ENCODE measurements around the gene RXRA.

RXRA gene

DNA sequence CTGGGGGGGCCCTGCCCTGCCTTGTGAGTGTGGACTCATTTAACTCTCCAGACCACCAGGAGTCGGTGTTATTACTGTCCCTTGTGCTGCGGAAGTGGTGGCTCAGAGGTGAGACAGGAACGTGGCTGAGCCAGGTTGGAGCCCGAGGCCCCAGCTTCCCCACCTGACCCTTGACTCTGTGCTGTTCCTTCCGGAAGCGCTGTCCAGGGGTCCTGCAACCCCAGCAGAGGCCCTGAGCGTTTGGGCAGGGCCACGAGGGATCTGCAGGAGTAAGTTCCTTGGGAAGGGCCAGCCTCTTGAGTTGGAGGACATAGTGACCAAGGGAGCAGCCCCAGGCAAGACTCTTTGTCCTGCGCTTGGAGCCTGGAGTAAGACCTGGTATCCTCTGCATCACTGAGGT lies 99.6 kb downstream of the RXRA start:
- DNase-seq (ENCODE audit: low read depth) = no peak
- TF ChIP-seq, protein P1, sequence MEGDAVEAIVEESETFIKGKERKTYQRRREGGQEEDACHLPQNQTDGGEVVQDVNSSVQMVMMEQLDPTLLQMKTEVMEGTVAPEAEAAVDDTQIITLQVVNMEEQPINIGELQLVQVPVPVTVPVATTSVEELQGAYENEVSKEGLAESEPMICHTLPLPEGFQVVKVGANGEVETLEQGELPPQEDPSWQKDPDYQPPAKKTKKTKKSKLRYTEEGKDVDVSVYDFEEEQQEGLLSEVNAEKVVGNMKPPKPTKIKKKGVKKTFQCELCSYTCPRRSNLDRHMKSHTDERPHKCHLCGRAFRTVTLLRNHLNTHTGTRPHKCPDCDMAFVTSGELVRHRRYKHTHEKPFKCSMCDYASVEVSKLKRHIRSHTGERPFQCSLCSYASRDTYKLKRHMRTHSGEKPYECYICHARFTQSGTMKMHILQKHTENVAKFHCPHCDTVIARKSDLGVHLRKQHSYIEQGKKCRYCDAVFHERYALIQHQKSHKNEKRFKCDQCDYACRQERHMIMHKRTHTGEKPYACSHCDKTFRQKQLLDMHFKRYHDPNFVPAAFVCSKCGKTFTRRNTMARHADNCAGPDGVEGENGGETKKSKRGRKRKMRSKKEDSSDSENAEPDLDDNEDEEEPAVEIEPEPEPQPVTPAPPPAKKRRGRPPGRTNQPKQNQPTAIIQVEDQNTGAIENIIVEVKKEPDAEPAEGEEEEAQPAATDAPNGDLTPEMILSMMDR (IDR thresholded peaks at IDR 0.05; ENCODE audit: low read depth, low read length, missing control alignments) = no peak
- in situ Hi-C loops (cut with HindIII; ENCODE audit: low sequenced_read_pairs) = loop anchor here (5.0 to 25.0 kb wide), 2 partner anchors 99 to 661 kb away; partner anchors contain the start of genes OLFM1 and RXRA
- H3K4me3 ChIP-seq (ENCODE audit: low read depth, low read length) = no peak overlapping the region

DNA sequence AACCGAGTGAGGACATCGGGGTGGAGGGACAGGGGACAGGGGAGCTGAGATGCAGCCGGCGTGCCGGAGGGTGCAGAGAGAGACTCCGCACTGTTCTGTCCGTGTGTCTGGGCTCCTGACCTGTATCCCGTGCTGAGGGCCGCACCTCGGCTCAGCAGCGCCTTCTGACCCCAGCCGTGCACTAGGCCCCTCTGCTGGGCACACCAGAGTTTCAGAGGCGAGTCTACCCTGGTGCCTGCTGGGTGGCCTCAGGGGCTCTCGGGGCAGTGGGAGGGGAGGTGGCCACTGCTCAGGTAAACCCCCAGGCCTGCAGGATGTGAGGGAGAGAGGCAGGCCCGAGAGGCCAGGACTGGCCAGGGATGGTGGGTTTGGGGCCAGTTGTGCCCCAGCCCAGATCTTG lies 100.2 kb downstream of the RXRA start:
- no peak for DNase-seq (ENCODE audit: low read depth)
- in situ Hi-C loops (cut with HindIII; ENCODE audit: low sequenced_read_pairs) = loop anchor here (5.0 to 25.0 kb wide), 2 partner anchors 99 to 661 kb away; partner anchors contain the start of genes OLFM1 and RXRA
- TF ChIP-seq, protein P1 (IDR thresholded peaks at IDR 0.05; ENCODE audit: low read depth, low read length, missing control alignments) = no peak
- no peak overlapping the region for H3K4me3 ChIP-seq (ENCODE audit: low read depth, low read length)

DNA sequence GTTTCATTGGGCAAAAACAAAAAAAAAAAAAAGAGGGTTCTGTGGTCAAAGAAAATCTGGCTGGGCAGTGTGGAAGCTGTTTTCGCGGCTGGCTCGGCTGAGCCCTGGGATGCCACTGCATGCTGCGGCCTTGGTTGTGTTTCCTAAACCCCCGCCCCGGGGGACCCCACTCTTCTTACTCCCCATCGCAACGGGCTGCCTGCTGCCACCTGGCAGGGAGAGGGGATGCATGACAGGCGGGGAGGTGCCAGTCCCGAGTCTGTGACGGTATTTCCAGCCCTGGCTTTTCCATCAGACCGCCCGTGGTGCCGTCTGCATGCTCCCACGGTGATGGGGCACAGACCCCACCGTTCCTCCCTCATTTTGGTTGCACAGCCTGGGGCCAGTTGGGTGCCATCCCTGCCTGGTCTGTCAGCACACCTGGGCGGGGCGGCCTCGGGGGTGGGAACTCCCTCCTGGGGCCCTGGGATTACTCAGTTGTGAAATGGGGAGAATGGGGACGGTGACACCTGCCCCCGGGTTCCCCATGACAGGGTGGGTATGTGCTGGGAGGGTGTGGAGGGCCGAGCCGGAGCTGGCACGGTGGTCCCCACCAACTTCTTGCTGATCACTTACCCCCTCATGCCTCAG lies 101.0 kb downstream of the RXRA start:
- no peak overlapping the region for H3K4me3 ChIP-seq (ENCODE audit: low read depth, low read length)
- TF ChIP-seq, protein P1 (IDR thresholded peaks at IDR 0.05; ENCODE audit: low read depth, low read length, missing control alignments) = no peak
- in situ Hi-C loops (cut with HindIII; ENCODE audit: low sequenced_read_pairs) = loop anchor here (5.0 to 25.0 kb wide), 2 partner anchors 100 to 660 kb away; partner anchors contain the start of genes OLFM1 and RXRA
- no peak for DNase-seq (ENCODE audit: low read depth)

DNA sequence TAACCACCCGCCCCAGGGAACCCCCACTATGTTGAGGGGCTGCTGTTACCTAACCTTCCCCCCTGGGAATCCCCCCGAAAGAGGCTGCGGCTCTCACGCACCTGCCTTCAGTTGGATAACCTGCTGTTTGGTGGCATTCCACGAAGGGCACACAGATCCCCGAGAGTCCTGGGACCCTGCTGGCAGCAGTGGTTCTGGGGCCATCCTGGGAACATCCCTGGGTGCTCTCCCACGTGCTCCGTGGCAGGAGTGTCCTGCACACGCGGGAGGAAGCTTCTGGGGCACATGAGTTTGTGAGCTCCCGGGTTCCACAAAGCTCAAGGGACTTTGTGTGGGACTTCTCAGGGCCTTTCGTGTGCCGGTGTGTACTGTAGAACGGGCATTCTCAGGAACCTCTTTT lies 102.3 kb downstream of the RXRA start:
- no peak overlapping the region for H3K4me3 ChIP-seq (ENCODE audit: low read depth, low read length)
- in situ Hi-C loops (cut with HindIII; ENCODE audit: low sequenced_read_pairs) = loop anchor here (5.0 to 25.0 kb wide), 2 partner anchors 101 to 659 kb away; partner anchors contain the start of genes OLFM1 and RXRA
- no peak for DNase-seq (ENCODE audit: low read depth)
- TF ChIP-seq, protein P1 (IDR thresholded peaks at IDR 0.05; ENCODE audit: low read depth, low read length, missing control alignments) = no peak

DNA sequence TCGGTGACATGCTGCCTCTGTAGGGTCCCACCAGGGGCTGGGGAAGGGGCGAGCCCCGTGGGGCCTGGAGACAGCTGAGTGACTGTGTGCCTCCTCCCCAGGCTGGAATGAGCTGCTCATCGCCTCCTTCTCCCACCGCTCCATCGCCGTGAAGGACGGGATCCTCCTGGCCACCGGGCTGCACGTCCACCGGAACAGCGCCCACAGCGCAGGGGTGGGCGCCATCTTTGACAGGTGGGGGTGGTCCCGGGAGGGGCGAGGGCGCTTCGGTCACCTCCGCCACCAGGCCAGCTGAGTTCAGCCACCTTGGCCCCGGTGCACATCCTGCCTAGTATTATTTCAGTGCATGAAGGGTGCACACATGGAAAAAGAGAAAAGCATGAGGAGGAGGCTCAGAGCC lies 102.8 kb downstream of the RXRA start:
- H3K4me3 ChIP-seq (ENCODE audit: low read depth, low read length) = no peak overlapping the region
- in situ Hi-C loops (cut with HindIII; ENCODE audit: low sequenced_read_pairs) = loop anchor here (5.0 to 25.0 kb wide), 2 partner anchors 102 to 658 kb away; partner anchors contain the start of genes OLFM1 and RXRA
- TF ChIP-seq, protein P1 (IDR thresholded peaks at IDR 0.05; ENCODE audit: low read depth, low read length, missing control alignments) = no peak
- no peak for DNase-seq (ENCODE audit: low read depth)

DNA sequence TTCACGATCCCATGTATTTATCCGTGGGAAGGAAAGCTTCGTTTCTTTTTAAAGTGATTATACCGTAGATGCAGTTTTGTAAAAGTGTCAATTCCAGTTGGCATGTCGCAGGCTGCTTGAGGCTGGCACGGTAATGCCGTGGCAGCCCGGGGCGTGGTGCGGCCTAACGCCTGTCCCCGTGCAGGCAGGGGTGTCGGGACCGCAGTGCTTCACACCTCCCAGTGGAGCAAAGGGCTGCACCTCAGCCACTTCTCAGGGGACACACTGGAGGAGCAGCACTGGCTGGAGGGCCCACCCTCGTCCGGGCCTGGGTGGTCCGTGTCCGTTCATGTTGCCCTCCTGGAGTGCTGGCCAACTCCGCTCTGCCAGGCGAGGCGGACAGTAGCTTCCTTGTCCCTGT lies 103.2 kb downstream of the RXRA start:
- DNase-seq (ENCODE audit: low read depth) = no peak
- TF ChIP-seq, protein P1 (IDR thresholded peaks at IDR 0.05; ENCODE audit: low read depth, low read length, missing control alignments) = no peak
- H3K4me3 ChIP-seq (ENCODE audit: low read depth, low read length) = no peak overlapping the region
- in situ Hi-C loops (cut with HindIII; ENCODE audit: low sequenced_read_pairs) = loop anchor here (5.0 to 25.0 kb wide), 2 partner anchors 102 to 658 kb away; partner anchors contain the start of genes OLFM1 and RXRA

Data from astrocyte of the cerebellum (primary cell).